ENCODE data around the gene KMT2E. TPM values are rescaled to one million over a fixed set of nuclear protein-coding genes. Genes with fewer than 3 reads are reported as not detected.
A peak's percentile ranks its signal among the peaks of the same experiment; 100 is the strongest.

Gene KMT2E
- total and polyA plus RNA-seq, 4 donors = 20.3 to 277 (median 62.8) TPM

DNA sequence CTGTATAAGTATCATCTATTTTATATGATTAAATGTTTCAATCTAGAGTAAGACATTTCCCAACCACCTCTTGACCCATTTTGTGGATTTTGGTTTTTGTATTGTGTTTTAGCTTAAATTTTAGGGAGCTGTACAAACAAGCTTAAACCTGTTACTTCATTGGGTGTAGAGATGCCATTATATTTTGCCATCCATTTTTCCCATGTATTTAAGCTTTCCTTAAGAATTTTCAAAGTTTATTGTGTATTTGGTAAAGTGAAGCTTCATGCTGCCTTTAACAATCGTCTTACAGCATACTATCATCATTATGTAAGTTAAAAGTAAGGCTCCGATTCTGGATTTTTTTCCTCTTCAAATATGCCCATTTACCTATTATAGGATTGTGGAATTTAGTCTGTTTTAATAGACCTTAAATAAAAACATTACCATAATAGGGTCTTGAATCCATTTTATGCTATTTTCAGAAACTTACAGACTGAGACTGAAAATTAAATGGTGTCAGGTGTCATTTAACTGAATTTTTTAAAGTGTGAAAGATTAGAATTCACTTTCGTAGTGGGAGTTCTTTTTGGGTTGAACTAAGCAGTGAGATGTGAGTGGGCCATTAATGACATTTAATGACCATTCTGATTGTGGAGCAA lies 2.2 kb downstream of the KMT2E start:
- ATAC-seq (ENCODE audit: insufficient read depth, low FRiP score) (no peak), DNase-seq (peak in 2 of 3 donors; percentile 54 to 63)
- Histone ChIP-seq H3K9ac (ENCODE audit: insufficient read depth in 1 of 2, low read length in 2 of 2) (peak overlapping the region; percentile 31 to 100), H3K9me3 (ENCODE audit: control insufficient read depth in 4 of 4, insufficient read depth in 3 of 4, low read length in 3 of 4) (no peaks in the 10 kb centered on the region), H3K27ac (ENCODE audit: low read depth in 1 of 2, low read length in 1 of 2) (peak overlapping the region in 1 of 2 donors; percentile 64), H3K27me3 (ENCODE audit: control insufficient read depth in 3 of 3, insufficient read depth in 3 of 3, low read length in 2 of 3) (no peaks in the 10 kb centered on the region), H3K4me3 (no peak overlapping the region), H3K36me3 (ENCODE audit: control insufficient read depth in 4 of 4, insufficient read depth in 4 of 4, low read length in 4 of 4) (peaks cover 0 to 22% (median 0%) of the 10 kb centered on the region in 4 donors), H3K4me1 (ENCODE audit: control insufficient read depth in 5 of 5, insufficient read depth in 5 of 5, low read length in 5 of 5) (peaks cover 3 to 37% (median 10%) of the 10 kb centered on the region in 5 donors)
- TF ChIP-seq, protein P1, sequence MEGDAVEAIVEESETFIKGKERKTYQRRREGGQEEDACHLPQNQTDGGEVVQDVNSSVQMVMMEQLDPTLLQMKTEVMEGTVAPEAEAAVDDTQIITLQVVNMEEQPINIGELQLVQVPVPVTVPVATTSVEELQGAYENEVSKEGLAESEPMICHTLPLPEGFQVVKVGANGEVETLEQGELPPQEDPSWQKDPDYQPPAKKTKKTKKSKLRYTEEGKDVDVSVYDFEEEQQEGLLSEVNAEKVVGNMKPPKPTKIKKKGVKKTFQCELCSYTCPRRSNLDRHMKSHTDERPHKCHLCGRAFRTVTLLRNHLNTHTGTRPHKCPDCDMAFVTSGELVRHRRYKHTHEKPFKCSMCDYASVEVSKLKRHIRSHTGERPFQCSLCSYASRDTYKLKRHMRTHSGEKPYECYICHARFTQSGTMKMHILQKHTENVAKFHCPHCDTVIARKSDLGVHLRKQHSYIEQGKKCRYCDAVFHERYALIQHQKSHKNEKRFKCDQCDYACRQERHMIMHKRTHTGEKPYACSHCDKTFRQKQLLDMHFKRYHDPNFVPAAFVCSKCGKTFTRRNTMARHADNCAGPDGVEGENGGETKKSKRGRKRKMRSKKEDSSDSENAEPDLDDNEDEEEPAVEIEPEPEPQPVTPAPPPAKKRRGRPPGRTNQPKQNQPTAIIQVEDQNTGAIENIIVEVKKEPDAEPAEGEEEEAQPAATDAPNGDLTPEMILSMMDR (IDR thresholded peaks at IDR 0.05; ENCODE audit: control extremely low read depth, extremely low read depth) = no peak
- WGBS, 2 donors = 9 to 29% methylated on average over 3 of the region's 3 CpGs

DNA sequence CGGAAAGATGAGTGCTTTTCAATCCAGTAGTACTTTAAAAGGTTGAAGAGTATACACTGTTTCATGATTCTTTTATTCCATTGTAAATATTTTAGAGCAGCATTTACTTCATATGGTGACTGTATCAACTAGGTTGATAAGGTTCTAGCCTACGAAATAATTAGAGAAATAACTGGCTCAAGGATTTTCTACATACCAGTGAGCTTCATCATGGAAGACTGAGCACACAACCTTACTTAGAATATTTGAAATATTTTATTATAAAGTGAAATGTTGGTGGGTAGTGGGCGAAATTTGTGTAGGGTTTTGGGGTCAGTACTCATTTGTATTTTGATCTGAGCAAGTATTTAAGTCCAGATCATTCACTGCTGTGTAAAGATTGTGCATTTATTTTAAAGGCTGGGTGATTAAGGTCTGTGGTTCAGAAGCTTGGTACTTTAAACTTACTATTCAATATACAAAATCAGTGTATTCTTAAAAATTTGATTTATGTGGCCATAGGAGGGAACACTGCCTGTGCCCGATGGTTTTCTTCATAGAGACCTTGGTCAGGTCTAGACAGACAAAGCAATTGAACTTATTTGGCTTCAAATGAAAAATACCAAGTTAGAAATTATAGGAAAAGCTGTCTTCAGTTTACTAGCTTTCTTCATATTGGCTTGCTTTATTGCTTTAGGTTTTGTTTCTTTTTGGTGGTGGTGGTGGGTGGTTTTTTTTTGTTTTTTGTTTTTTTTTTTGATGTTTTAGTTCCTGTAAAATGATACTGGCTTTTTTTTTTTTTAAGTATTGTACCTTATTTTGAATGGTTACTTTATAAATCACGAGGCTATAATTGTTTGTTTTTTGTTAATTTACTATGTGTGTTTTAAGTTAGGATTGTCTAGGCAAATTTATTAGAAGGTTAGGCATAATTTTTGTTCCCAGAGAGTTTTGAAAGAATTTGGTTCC lies 3.0 kb downstream of the KMT2E start:
- Histone ChIP-seq H3K9me3 (ENCODE audit: control insufficient read depth in 4 of 4, insufficient read depth in 3 of 4, low read length in 3 of 4) (no peaks in the 10 kb centered on the region), H3K9ac (ENCODE audit: insufficient read depth in 1 of 2, low read length in 2 of 2) (peak overlapping the region; percentile 31 to 100), H3K4me1 (ENCODE audit: control insufficient read depth in 5 of 5, insufficient read depth in 5 of 5, low read length in 5 of 5) (peaks cover 3 to 41% (median 14%) of the 10 kb centered on the region in 5 donors), H3K27me3 (ENCODE audit: control insufficient read depth in 3 of 3, insufficient read depth in 3 of 3, low read length in 2 of 3) (no peaks in the 10 kb centered on the region), H3K4me3 (no peak overlapping the region), H3K27ac (ENCODE audit: low read depth in 1 of 2, low read length in 1 of 2) (peak overlapping the region in 1 of 2 donors; percentile 64), H3K36me3 (ENCODE audit: control insufficient read depth in 4 of 4, insufficient read depth in 4 of 4, low read length in 4 of 4) (peaks cover 0 to 19% (median 0%) of the 10 kb centered on the region in 4 donors)
- ATAC-seq (ENCODE audit: insufficient read depth, low FRiP score) (no peak), DNase-seq (peak in 1 of 3 donors; percentile 21)
- TF ChIP-seq, protein P1 (IDR thresholded peaks at IDR 0.05; ENCODE audit: control extremely low read depth, extremely low read depth) = no peak
- 19 to 39% methylated on average over 5 of the region's 5 CpGs for WGBS, 2 donors

DNA sequence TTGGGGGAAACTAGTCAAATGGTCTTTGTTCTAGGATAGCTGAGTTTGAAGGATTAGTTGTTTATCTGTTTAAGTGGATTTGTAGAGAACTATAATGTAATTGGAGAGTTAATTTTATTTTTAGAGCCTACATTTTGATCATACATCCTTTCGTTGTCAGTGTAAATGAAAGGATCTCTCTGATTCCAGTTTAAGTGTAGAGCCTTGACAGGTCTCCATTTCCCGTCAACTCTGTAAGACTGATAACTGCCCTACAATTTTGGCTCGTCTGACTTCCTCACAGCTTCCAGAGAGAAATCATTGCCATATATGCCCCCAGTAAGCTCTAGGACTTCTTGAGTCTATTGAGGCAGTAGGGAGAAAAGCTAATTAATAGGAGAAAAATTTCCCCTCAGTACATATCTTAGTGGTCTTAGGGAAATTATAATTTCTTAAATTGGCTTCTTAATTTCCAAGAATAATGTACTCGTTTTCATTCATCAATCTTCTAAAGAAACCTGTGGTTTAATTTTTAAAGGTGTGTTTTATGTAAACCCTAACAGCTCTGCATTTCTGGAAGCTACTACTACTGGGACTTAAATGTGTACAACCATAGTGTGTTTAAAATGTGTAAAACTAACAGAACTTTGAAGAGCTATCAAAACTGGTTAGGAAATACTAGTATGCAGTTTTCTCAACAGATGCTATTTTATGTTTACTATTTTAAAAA lies 3.8 kb downstream of the KMT2E start:
- WGBS, 2 donors = 7% methylated on average over 4 of the region's 4 CpGs
- TF ChIP-seq, protein P1 (IDR thresholded peaks at IDR 0.05; ENCODE audit: control extremely low read depth, extremely low read depth) = no peak
- Histone ChIP-seq H3K9ac (ENCODE audit: insufficient read depth in 1 of 2, low read length in 2 of 2) (peak overlapping the region in 1 of 2 donors; percentile 100), H3K4me1 (ENCODE audit: control insufficient read depth in 5 of 5, insufficient read depth in 5 of 5, low read length in 5 of 5) (peaks cover 3 to 46% (median 14%) of the 10 kb centered on the region in 5 donors), H3K27me3 (ENCODE audit: control insufficient read depth in 3 of 3, insufficient read depth in 3 of 3, low read length in 2 of 3) (no peaks in the 10 kb centered on the region), H3K4me3 (no peak overlapping the region), H3K9me3 (ENCODE audit: control insufficient read depth in 4 of 4, insufficient read depth in 3 of 4, low read length in 3 of 4) (no peaks in the 10 kb centered on the region), H3K36me3 (ENCODE audit: control insufficient read depth in 4 of 4, insufficient read depth in 4 of 4, low read length in 4 of 4) (peaks cover 0 to 15% (median 0%) of the 10 kb centered on the region in 4 donors), H3K27ac (ENCODE audit: low read depth in 1 of 2, low read length in 1 of 2) (peak overlapping the region in 1 of 2 donors; percentile 56)
- DNase-seq = peak in 2 of 3 donors; percentile 55 to 61
- ATAC-seq (ENCODE audit: insufficient read depth, low FRiP score) = no peak

All from lung (tissue), 12 donors.